Measurements from ENCODE around the gene PSME3. TPM values are rescaled to one million over a fixed set of nuclear protein-coding genes. Genes with fewer than 3 reads are reported as not detected.

Gene PSME3
- total and polyA plus RNA-seq, 2 of the 13 experiments (the other 11 are each of a cell fraction or from before 2014, with no cell fraction given), result 66.3 to 135 TPM

DNA sequence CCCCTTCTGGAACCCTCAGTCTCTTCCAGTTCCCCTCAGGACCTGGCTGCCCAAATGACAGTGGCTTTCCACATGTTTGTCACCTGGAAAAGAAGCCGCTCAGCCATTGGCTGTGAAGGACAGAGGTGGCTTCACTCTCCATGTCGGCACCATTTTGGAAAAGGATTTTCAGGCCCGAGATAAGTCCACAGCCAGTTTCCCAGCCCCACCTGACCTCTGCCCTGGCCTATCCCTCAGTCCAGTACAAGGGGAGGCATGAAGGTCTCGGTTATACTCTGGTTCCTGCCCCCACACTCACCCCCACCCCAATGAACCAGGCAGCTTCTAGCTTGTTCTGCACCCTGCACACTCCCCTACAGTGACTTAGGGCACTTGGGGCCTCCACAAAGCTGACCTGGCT is 33.0 kb downstream of the PSME3 start (continued):
- 0 out of 2 replicates have a peak, but pooled peaks have one; percentile 53 for TF ChIP-seq NFKB2 (CRISPR knock-in tag; IDR thresholded peaks at IDR 0.05; ENCODE audit: borderline replicate concordance)
- TF ChIP-seq NFE2 (CRISPR knock-in tag; IDR thresholded peaks at IDR 0.05), result no peak
- no peak for TF ChIP-seq HES4 (CRISPR knock-in tag; IDR thresholded peaks at IDR 0.05; ENCODE audit: borderline replicate concordance)
- 0 out of 2 replicates have a peak, but pooled peaks have one; percentile 9 for TF ChIP-seq GZF1 (CRISPR knock-in tag; IDR thresholded peaks at IDR 0.05)
- TF ChIP-seq GLI4 (CRISPR knock-in tag; IDR thresholded peaks at IDR 0.05; ENCODE audit: borderline replicate concordance), result peak; percentile 86; the same call in 1 of the 2 replicates
- TF ChIP-seq ZNF337 (CRISPR knock-in tag; IDR thresholded peaks at IDR 0.05; ENCODE audit: borderline replicate concordance, low read depth), result 0 out of 2 replicates have a peak, but pooled peaks have one; percentile 22
- TF ChIP-seq, protein P1, sequence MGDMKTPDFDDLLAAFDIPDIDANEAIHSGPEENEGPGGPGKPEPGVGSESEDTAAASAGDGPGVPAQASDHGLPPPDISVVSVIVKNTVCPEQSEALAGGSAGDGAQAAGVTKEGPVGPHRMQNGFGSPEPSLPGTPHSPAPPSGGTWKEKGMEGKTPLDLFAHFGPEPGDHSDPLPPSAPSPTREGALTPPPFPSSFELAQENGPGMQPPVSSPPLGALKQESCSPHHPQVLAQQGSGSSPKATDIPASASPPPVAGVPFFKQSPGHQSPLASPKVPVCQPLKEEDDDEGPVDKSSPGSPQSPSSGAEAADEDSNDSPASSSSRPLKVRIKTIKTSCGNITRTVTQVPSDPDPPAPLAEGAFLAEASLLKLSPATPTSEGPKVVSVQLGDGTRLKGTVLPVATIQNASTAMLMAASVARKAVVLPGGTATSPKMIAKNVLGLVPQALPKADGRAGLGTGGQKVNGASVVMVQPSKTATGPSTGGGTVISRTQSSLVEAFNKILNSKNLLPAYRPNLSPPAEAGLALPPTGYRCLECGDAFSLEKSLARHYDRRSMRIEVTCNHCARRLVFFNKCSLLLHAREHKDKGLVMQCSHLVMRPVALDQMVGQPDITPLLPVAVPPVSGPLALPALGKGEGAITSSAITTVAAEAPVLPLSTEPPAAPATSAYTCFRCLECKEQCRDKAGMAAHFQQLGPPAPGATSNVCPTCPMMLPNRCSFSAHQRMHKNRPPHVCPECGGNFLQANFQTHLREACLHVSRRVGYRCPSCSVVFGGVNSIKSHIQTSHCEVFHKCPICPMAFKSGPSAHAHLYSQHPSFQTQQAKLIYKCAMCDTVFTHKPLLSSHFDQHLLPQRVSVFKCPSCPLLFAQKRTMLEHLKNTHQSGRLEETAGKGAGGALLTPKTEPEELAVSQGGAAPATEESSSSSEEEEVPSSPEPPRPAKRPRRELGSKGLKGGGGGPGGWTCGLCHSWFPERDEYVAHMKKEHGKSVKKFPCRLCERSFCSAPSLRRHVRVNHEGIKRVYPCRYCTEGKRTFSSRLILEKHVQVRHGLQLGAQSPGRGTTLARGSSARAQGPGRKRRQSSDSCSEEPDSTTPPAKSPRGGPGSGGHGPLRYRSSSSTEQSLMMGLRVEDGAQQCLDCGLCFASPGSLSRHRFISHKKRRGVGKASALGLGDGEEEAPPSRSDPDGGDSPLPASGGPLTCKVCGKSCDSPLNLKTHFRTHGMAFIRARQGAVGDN (CRISPR knock-in tag; IDR thresholded peaks at IDR 0.05), result peak; percentile 76
- no peak for TF ChIP-seq ZNF430 (CRISPR knock-in tag; IDR thresholded peaks at IDR 0.05)
- TF ChIP-seq ZNF383 (CRISPR knock-in tag; IDR thresholded peaks at IDR 0.05; ENCODE audit: borderline replicate concordance), result no peak
- TF ChIP-seq SMARCE1 (IDR thresholded peaks at IDR 0.05; ENCODE audit: borderline replicate concordance), result no peak
- no peak for TF ChIP-seq PHB2 (IDR thresholded peaks at IDR 0.05; ENCODE audit: partially characterized antibody)
- TF ChIP-seq, protein P2, sequence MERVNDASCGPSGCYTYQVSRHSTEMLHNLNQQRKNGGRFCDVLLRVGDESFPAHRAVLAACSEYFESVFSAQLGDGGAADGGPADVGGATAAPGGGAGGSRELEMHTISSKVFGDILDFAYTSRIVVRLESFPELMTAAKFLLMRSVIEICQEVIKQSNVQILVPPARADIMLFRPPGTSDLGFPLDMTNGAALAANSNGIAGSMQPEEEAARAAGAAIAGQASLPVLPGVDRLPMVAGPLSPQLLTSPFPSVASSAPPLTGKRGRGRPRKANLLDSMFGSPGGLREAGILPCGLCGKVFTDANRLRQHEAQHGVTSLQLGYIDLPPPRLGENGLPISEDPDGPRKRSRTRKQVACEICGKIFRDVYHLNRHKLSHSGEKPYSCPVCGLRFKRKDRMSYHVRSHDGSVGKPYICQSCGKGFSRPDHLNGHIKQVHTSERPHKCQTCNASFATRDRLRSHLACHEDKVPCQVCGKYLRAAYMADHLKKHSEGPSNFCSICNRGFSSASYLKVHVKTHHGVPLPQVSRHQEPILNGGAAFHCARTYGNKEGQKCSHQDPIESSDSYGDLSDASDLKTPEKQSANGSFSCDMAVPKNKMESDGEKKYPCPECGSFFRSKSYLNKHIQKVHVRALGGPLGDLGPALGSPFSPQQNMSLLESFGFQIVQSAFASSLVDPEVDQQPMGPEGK (CRISPR knock-in tag; IDR thresholded peaks at IDR 0.05), result 0 out of 2 replicates have a peak, but pooled peaks have one; percentile 6
- TF ChIP-seq, protein P3, sequence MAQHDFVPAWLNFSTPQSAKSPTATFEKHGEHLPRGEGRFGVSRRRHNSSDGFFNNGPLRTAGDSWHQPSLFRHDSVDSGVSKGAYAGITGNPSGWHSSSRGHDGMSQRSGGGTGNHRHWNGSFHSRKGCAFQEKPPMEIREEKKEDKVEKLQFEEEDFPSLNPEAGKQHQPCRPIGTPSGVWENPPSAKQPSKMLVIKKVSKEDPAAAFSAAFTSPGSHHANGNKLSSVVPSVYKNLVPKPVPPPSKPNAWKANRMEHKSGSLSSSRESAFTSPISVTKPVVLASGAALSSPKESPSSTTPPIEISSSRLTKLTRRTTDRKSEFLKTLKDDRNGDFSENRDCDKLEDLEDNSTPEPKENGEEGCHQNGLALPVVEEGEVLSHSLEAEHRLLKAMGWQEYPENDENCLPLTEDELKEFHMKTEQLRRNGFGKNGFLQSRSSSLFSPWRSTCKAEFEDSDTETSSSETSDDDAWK (CRISPR knock-in tag; IDR thresholded peaks at IDR 0.05), result no peak
- TF ChIP-seq, protein P4, sequence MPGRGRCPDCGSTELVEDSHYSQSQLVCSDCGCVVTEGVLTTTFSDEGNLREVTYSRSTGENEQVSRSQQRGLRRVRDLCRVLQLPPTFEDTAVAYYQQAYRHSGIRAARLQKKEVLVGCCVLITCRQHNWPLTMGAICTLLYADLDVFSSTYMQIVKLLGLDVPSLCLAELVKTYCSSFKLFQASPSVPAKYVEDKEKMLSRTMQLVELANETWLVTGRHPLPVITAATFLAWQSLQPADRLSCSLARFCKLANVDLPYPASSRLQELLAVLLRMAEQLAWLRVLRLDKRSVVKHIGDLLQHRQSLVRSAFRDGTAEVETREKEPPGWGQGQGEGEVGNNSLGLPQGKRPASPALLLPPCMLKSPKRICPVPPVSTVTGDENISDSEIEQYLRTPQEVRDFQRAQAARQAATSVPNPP (CRISPR knock-in tag; IDR thresholded peaks at IDR 0.05), result no peak
- TF ChIP-seq SMAD1 (CRISPR knock-in tag; IDR thresholded peaks at IDR 0.05; ENCODE audit: borderline replicate concordance, low read depth), result no peak
- TF ChIP-seq, protein P5, sequence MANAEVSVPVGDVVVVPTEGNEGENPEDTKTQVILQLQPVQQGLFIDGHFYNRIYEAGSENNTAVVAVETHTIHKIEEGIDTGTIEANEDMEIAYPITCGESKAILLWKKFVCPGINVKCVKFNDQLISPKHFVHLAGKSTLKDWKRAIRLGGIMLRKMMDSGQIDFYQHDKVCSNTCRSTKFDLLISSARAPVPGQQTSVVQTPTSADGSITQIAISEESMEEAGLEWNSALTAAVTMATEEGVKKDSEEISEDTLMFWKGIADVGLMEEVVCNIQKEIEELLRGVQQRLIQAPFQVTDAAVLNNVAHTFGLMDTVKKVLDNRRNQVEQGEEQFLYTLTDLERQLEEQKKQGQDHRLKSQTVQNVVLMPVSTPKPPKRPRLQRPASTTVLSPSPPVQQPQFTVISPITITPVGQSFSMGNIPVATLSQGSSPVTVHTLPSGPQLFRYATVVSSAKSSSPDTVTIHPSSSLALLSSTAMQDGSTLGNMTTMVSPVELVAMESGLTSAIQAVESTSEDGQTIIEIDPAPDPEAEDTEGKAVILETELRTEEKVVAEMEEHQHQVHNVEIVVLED (CRISPR knock-in tag; IDR thresholded peaks at IDR 0.05; ENCODE audit: borderline replicate concordance), result 0 out of 2 replicates have a peak, but pooled peaks have one; percentile 14
- no peak for TF ChIP-seq KLF12 (CRISPR knock-in tag; IDR thresholded peaks at IDR 0.05; ENCODE audit: borderline replicate concordance)
- no peak for TF ChIP-seq E2F1 (CRISPR knock-in tag; IDR thresholded peaks at IDR 0.05)

Data from HepG2 (cell line).